NCI-H526 treated with DMSO at 0.1 percent for 48 hours (cell line): ENCODE measurements around the gene ICAM5.
"Not testable (repeated sequence)": the region's sequence is repeated elsewhere in the genome, so short reads cannot be mapped to it uniquely, and the experiment has no call there.

ENCODE experiments used
- DNase-seq: peaks from one replicate; lab custom pipeline; 2025; lab: John Stamatoyannopoulos, UW

ICAM5 gene

GRCh38 chr19:10289836-10290356, at the start of gene ICAM5:
Gene ICAM5 (plus strand): TSS chr19:10289952. CDS start chr19:10290044, 92 bp downstream.
- DNase-seq: no peak

- not testable (repeated sequence) for DNase-seq
These were observed 47.8 kb upstream of the ICAM5 start for GRCh38 chr19:10241826-10242449.

GRCh38 chr19:10243606-10244005, 46.1 kb upstream of the ICAM5 start:
- no peak for DNase-seq

GRCh38 chr19:10245189-10245939, 44.4 kb upstream of the ICAM5 start:
- DNase-seq: no peak

GRCh38 chr19:10246511-10246910, 43.2 kb upstream of the ICAM5 start:
- no peak for DNase-seq

- peak; percentile 89 for DNase-seq
These were observed 37.7 kb upstream of the ICAM5 start, which contains the start of gene MRPL4 for GRCh38 chr19:10251792-10252694. Gene MRPL4 (plus strand): TSS chr19:10252214. CDS start chr19:10252254, 40 bp downstream.

GRCh38 chr19:10252707-10253106, 37.0 kb upstream of the ICAM5 start:
- DNase-seq: no peak

GRCh38 chr19:10254244-10254643, 35.5 kb upstream of the ICAM5 start:
- no peak for DNase-seq

GRCh38 chr19:10255358-10255757, 34.4 kb upstream of the ICAM5 start:
- no peak for DNase-seq

- DNase-seq: no peak
These were observed 33.2 kb upstream of the ICAM5 start for GRCh38 chr19:10256551-10256950.

- no peak for DNase-seq
These were observed 32.7 kb upstream of the ICAM5 start for GRCh38 chr19:10256970-10257615.

- DNase-seq: no peak
These were observed 31.6 kb upstream of the ICAM5 start for GRCh38 chr19:10258080-10258710.

GRCh38 chr19:10259162-10259905, 30.4 kb upstream of the ICAM5 start:
- DNase-seq: no peak

GRCh38 chr19:10260141-10260584, 29.6 kb upstream of the ICAM5 start:
- DNase-seq: no peak

GRCh38 chr19:10262771-10263170, 27.0 kb upstream of the ICAM5 start:
- DNase-seq: no peak

- no peak for DNase-seq
These were observed 23.0 kb upstream of the ICAM5 start for GRCh38 chr19:10266706-10267105.

- DNase-seq: no peak
These were observed 21.7 kb upstream of the ICAM5 start for GRCh38 chr19:10268071-10268470.

- DNase-seq: peak; percentile 2
These were observed 20.2 kb upstream of the ICAM5 start for GRCh38 chr19:10269333-10270179.

GRCh38 chr19:10270180-10270615, 19.6 kb upstream of the ICAM5 start:
- DNase-seq: no peak
